ENCODE results near the gene TNS3. TPM values are rescaled to one million over a fixed set of nuclear protein-coding genes. Genes with fewer than 3 reads are reported as not detected.
A peak's percentile ranks its signal among the peaks of the same experiment; 100 is the strongest.

Gene TNS3
- polyA plus RNA-seq, 3 donors = 5.2 to 30.3 (median 7.9) TPM

GRCh38 chr7:47447621-47448349 lies 134.1 kb downstream of the TNS3 start:
- Histone ChIP-seq H3K4me1 (ENCODE audit: control insufficient read depth in 1 of 2, insufficient read depth in 2 of 2, low read length in 2 of 2) (no peaks in the 10 kb centered on the region), H2AFZ (ENCODE audit: insufficient read depth, low read depth, low read length, poor library complexity, severe bottlenecking) (no peak overlapping the region), H3K79me2 (ENCODE audit: insufficient read depth, low read length) (peaks cover 70% of the 10 kb centered on the region), H4K20me1 (ENCODE audit: insufficient read depth, low read length) (peaks cover 99% of the 10 kb centered on the region), H3K27ac (ENCODE audit: low read depth in 1 of 2, low read length in 2 of 2) (no peak overlapping the region), H3K36me3 (replicated peaks in 1 of 2; ENCODE audit: control insufficient read depth in 1 of 2, insufficient read depth in 2 of 2, low read length in 2 of 2) (peaks cover 7 to 41% of the 10 kb centered on the region in 2 donors), H3K4me3 (replicated peaks in 1 of 3; ENCODE audit: low read depth in 2 of 3, low read length in 3 of 3) (no peak overlapping the region), H3K4me2 (replicated peaks; ENCODE audit: extremely low read depth, low read length, poor library complexity, severe bottlenecking) (no peak overlapping the region), H3K9ac (ENCODE audit: insufficient read depth, low read length, poor library complexity, severe bottlenecking) (no peak overlapping the region), H3K27me3 (ENCODE audit: control insufficient read depth in 2 of 2, insufficient read depth in 2 of 2, low read length in 2 of 2) (no peaks in the 10 kb centered on the region), H3K9me3 (replicated peaks in 1 of 2; ENCODE audit: control insufficient read depth in 1 of 2, insufficient read depth in 1 of 2, low read length in 2 of 2) (no peaks in the 10 kb centered on the region)
- Mint-ChIP-seq H3K27ac (peak overlapping the region in 3 of 7 donors; percentile 42 to 76 (median 61)), H3K4me1 (no peaks in the 10 kb centered on the region), H3K4me3 (no peak overlapping the region), H3K9me3 (no peaks in the 10 kb centered on the region), H3K27me3 (ENCODE audit: low read depth in 3 of 3) (no peaks in the 10 kb centered on the region), H3K36me3 (peaks cover 40 to 44% of the 10 kb centered on the region in 2 donors)
- intact Hi-C loops (cut with micrococcal nuclease) = no loop called here
- WGBS (ENCODE audit: insufficient coverage) = 99% methylated on average over 9 of the region's 12 CpGs
- TF ChIP-seq CTCF (IDR thresholded peaks at IDR 0.05) = no peak
- DNase-seq = no peak

- Histone ChIP-seq H3K27ac (ENCODE audit: low read depth in 1 of 2, low read length in 2 of 2) (no peak overlapping the region), H3K4me1 (ENCODE audit: control insufficient read depth in 1 of 2, insufficient read depth in 2 of 2, low read length in 2 of 2) (no peaks in the 10 kb centered on the region), H3K4me2 (replicated peaks; ENCODE audit: extremely low read depth, low read length, poor library complexity, severe bottlenecking) (no peak overlapping the region), H2AFZ (ENCODE audit: insufficient read depth, low read depth, low read length, poor library complexity, severe bottlenecking) (no peak overlapping the region), H3K79me2 (ENCODE audit: insufficient read depth, low read length) (peaks cover 70% of the 10 kb centered on the region), H3K9me3 (replicated peaks in 1 of 2; ENCODE audit: control insufficient read depth in 1 of 2, insufficient read depth in 1 of 2, low read length in 2 of 2) (no peaks in the 10 kb centered on the region), H3K9ac (ENCODE audit: insufficient read depth, low read length, poor library complexity, severe bottlenecking) (no peak overlapping the region), H3K27me3 (ENCODE audit: control insufficient read depth in 2 of 2, insufficient read depth in 2 of 2, low read length in 2 of 2) (no peaks in the 10 kb centered on the region), H4K20me1 (ENCODE audit: insufficient read depth, low read length) (peaks cover 99% of the 10 kb centered on the region), H3K4me3 (replicated peaks in 1 of 3; ENCODE audit: low read depth in 2 of 3, low read length in 3 of 3) (no peak overlapping the region), H3K36me3 (replicated peaks in 1 of 2; ENCODE audit: control insufficient read depth in 1 of 2, insufficient read depth in 2 of 2, low read length in 2 of 2) (peaks cover 7 to 43% of the 10 kb centered on the region in 2 donors)
- no peak for DNase-seq
- intact Hi-C loops (cut with micrococcal nuclease) = no loop called here
- no peaks in the 10 kb centered on the region for H3K27me3 Mint-ChIP-seq (ENCODE audit: low read depth in 3 of 3)
- H3K9me3 Mint-ChIP-seq = no peaks in the 10 kb centered on the region
- peaks cover 33 to 46% of the 10 kb centered on the region in 2 donors for H3K36me3 Mint-ChIP-seq
- no peak overlapping the region for H3K4me3 Mint-ChIP-seq
- H3K27ac Mint-ChIP-seq = peak overlapping the region in 2 of 7 donors; percentile 47 to 76
- WGBS (ENCODE audit: insufficient coverage) = 96% methylated on average over 8 of the region's 9 CpGs
- H3K4me1 Mint-ChIP-seq = no peaks in the 10 kb centered on the region
- TF ChIP-seq CTCF (IDR thresholded peaks at IDR 0.05) = no peak
These were observed 134.9 kb downstream of the TNS3 start for GRCh38 chr7:47446871-47447466.

All from CD14-positive monocyte (primary cell).